Measurements from ENCODE around the gene CSNK1G1. TPM values are rescaled to one million over a fixed set of nuclear protein-coding genes. Genes with fewer than 3 reads are reported as not detected.

CSNK1G1 gene
- total RNA-seq, 2 donors from 2014 or later, result 9.3 to 11.8 TPM

GRCh38 chr15:64144565-64145281 lies 211.2 kb downstream of the CSNK1G1 start:
- DNase-seq (ENCODE audit: low spot score) (no peak), ATAC-seq (ENCODE audit: insufficient number of reproducible peaks, low FRiP score, low read depth) (no peak)
- Histone ChIP-seq H3K4me3 (no peak overlapping the region), H3K4me1 (ENCODE audit: control insufficient read depth in 1 of 2, low read depth in 2 of 2) (no peaks in the 10 kb centered on the region), H3K9me3 (no peaks in the 10 kb centered on the region), H3K36me3 (peaks cover 23% of the 10 kb centered on the region), H3K27me3 (replicated peaks; ENCODE audit: insufficient read depth) (no peaks in the 10 kb centered on the region), H3K27ac (no peak overlapping the region)
- no peak for TF ChIP-seq CTCF (IDR thresholded peaks at IDR 0.05)

GRCh38 chr15:64144192-64144564 lies 211.8 kb downstream of the CSNK1G1 start:
- Histone ChIP-seq H3K9me3 (no peaks in the 10 kb centered on the region), H3K36me3 (peaks cover 23% of the 10 kb centered on the region), H3K4me1 (ENCODE audit: control insufficient read depth in 1 of 2, low read depth in 2 of 2) (no peaks in the 10 kb centered on the region), H3K27me3 (replicated peaks; ENCODE audit: insufficient read depth) (no peaks in the 10 kb centered on the region), H3K4me3 (no peak overlapping the region), H3K27ac (no peak overlapping the region)
- DNase-seq (ENCODE audit: low spot score) (no peak), ATAC-seq (ENCODE audit: insufficient number of reproducible peaks, low FRiP score, low read depth) (no peak)
- TF ChIP-seq CTCF (IDR thresholded peaks at IDR 0.05), result no peak

GRCh38 chr15:64143276-64143675 lies 212.7 kb downstream of the CSNK1G1 start:
- H3K27me3 ChIP-seq (replicated peaks; ENCODE audit: insufficient read depth), result no peaks in the 10 kb centered on the region
- no peak for DNase-seq (ENCODE audit: low spot score)
- H3K4me3 ChIP-seq, result no peak overlapping the region
- H3K4me1 ChIP-seq (ENCODE audit: control insufficient read depth in 1 of 2, low read depth in 2 of 2), result no peaks in the 10 kb centered on the region
- no peak overlapping the region for H3K27ac ChIP-seq
- no peak for TF ChIP-seq CTCF (IDR thresholded peaks at IDR 0.05)
- H3K9me3 ChIP-seq, result no peaks in the 10 kb centered on the region
- no peak for ATAC-seq (ENCODE audit: insufficient number of reproducible peaks, low FRiP score, low read depth)
- peaks cover 27% of the 10 kb centered on the region for H3K36me3 ChIP-seq

GRCh38 chr15:64141798-64142512 lies 214.0 kb downstream of the CSNK1G1 start:
- Histone ChIP-seq H3K9me3 (no peaks in the 10 kb centered on the region), H3K36me3 (peaks cover 38% of the 10 kb centered on the region), H3K27me3 (replicated peaks; ENCODE audit: insufficient read depth) (no peaks in the 10 kb centered on the region), H3K4me3 (no peak overlapping the region), H3K27ac (no peak overlapping the region), H3K4me1 (ENCODE audit: control insufficient read depth in 1 of 2, low read depth in 2 of 2) (no peaks in the 10 kb centered on the region)
- DNase-seq (ENCODE audit: low spot score), result no peak
- no peak for TF ChIP-seq CTCF (IDR thresholded peaks at IDR 0.05)
- ATAC-seq (ENCODE audit: insufficient number of reproducible peaks, low FRiP score, low read depth), result no peak

- Histone ChIP-seq H3K9me3 (no peaks in the 10 kb centered on the region), H3K4me3 (no peak overlapping the region), H3K27me3 (replicated peaks; ENCODE audit: insufficient read depth) (no peaks in the 10 kb centered on the region), H3K36me3 (peaks cover 59% of the 10 kb centered on the region), H3K4me1 (ENCODE audit: control insufficient read depth in 1 of 2, low read depth in 2 of 2) (no peaks in the 10 kb centered on the region), H3K27ac (no peak overlapping the region)
- DNase-seq (ENCODE audit: low spot score), result no peak
- no peak for TF ChIP-seq CTCF (IDR thresholded peaks at IDR 0.05)
- no peak for ATAC-seq (ENCODE audit: insufficient number of reproducible peaks, low FRiP score, low read depth)
These were observed 217.5 kb downstream of the CSNK1G1 start for GRCh38 chr15:64138331-64138941.

Measured in thoracic aorta (tissue), 2 donors.